LHCN-M2 (cell line): ENCODE data around the gene MAST4. TPM values are rescaled to one million over a fixed set of nuclear protein-coding genes. Genes with fewer than 3 reads are reported as not detected.

Experiments
- DNase-seq: peaks from one replicate; pipeline ENCODE4 v3.0.0-alpha.2; 2012; ENCODE audit warnings: low read depth
- total RNA-seq: library from RNA; depleted of rRNA; stranded (reverse); fragments of >200 nt; gene quantifications from 2 replicates; pipeline ENCODE4 v1.2.3, GENCODE V29; 2014

MAST4 gene
- total RNA-seq, 1 experiment from 2014 or later = 10.7 TPM

GRCh38 chr5:66840511-66841013 is 244.4 kb downstream of the MAST4 start:
- peak; percentile 56 for DNase-seq

GRCh38 chr5:66841264-66841663 is 245.1 kb downstream of the MAST4 start:
- no peak for DNase-seq

GRCh38 chr5:66842540-66842939 is 246.3 kb downstream of the MAST4 start:
- no peak for DNase-seq

- DNase-seq = no peak
Observed at GRCh38 chr5:66843065-66843464, 246.9 kb downstream of the MAST4 start.

- no peak for DNase-seq
Observed at GRCh38 chr5:66848749-66849641, 252.8 kb downstream of the MAST4 start.

- no peak for DNase-seq
Observed at GRCh38 chr5:66849803-66850202, 253.6 kb downstream of the MAST4 start.

- no peak for DNase-seq
Observed at GRCh38 chr5:66850354-66851075, 254.3 kb downstream of the MAST4 start.

GRCh38 chr5:66851306-66851705 is 255.1 kb downstream of the MAST4 start:
- no peak for DNase-seq

GRCh38 chr5:66854416-66854815 is 258.2 kb downstream of the MAST4 start:
- no peak for DNase-seq

- DNase-seq = no peak
Observed at GRCh38 chr5:66856041-66856805, 260.0 kb downstream of the MAST4 start.

- no peak for DNase-seq
Observed at GRCh38 chr5:66859526-66859925, 263.3 kb downstream of the MAST4 start.

- no peak for DNase-seq
Observed at GRCh38 chr5:66860199-66860975, 264.2 kb downstream of the MAST4 start.

- DNase-seq = no peak
Observed at GRCh38 chr5:66861402-66861801, 265.2 kb downstream of the MAST4 start.

GRCh38 chr5:66862020-66862419 is 265.8 kb downstream of the MAST4 start:
- DNase-seq = no peak

- no peak for DNase-seq
Observed at GRCh38 chr5:66863243-66864170, 267.3 kb downstream of the MAST4 start.

GRCh38 chr5:66864240-66864884 is 268.2 kb downstream of the MAST4 start:
- peak; percentile 60 for DNase-seq

GRCh38 chr5:66867618-66868322 is 271.6 kb downstream of the MAST4 start:
- no peak for DNase-seq

- DNase-seq = no peak
Observed at GRCh38 chr5:66869347-66869746, 273.2 kb downstream of the MAST4 start.

GRCh38 chr5:66870708-66871107 is 274.5 kb downstream of the MAST4 start:
- DNase-seq = no peak
